Activated CD4-positive, alpha-beta T cell treated with anti-CD3 and anti-CD28 coated beads, Interleukin-2, amount 10 ng/mL, durations not matched to agents 24 days and 14 days (primary cell): ENCODE measurements around the gene STAT3. TPM values are rescaled to one million over a fixed set of nuclear protein-coding genes. Genes with fewer than 3 reads are reported as not detected.
"Not testable (repeated sequence)": the region's sequence is repeated elsewhere in the genome, so short reads cannot be mapped to it uniquely, and the experiment has no call there.

Source experiments
- DNase-seq: peaks from one replicate; pipeline ENCODE4 v3.0.0; 2022
- H3K27ac Mint-ChIP-seq: one replicate; pipeline ENCODE4 v1.8.0; 2022; ENCODE audit warnings: mild to moderate bottlenecking, mixed read lengths
- H3K27me3 Mint-ChIP-seq: one replicate; pipeline ENCODE4 v1.8.0; 2022; ENCODE audit warnings: mixed read lengths
- H3K36me3 Mint-ChIP-seq: one replicate; pipeline ENCODE4 v1.8.0; 2022; ENCODE audit warnings: low read depth, mild to moderate bottlenecking, mixed read lengths
- H3K4me1 Mint-ChIP-seq: one replicate; pipeline ENCODE4 v1.8.0; 2021; ENCODE audit warnings: mixed read lengths
- H3K4me3 Mint-ChIP-seq: one replicate; pipeline ENCODE4 v1.8.0; 2022; ENCODE audit warnings: mild to moderate bottlenecking, moderate library complexity, mixed read lengths
- H3K9me3 Mint-ChIP-seq: one replicate; pipeline ENCODE4 v1.8.0; 2021; ENCODE audit warnings: mixed read lengths
- intact Hi-C: fragments of 100-400 bp; cut with micrococcal nuclease; formaldehyde crosslinking; loops from one replicate; pipeline ENCODE4 v1.15.1; 2023
- total RNA-seq: library from RNA; stranded (reverse); gene quantifications from 2 replicates; pipeline ENCODE4 v1.2.3, GENCODE V29; 2022

Gene STAT3
- total RNA-seq, 1 donor from 2014 or later: 252 TPM

- H3K4me1 Mint-ChIP-seq: peaks cover 28% of the 10 kb centered on the region
- DNase-seq, H3K27ac Mint-ChIP-seq, H3K4me3 Mint-ChIP-seq, H3K36me3 Mint-ChIP-seq, H3K9me3 Mint-ChIP-seq, intact Hi-C loops: not testable (repeated sequence)
- H3K27me3 Mint-ChIP-seq: peaks cover 29% of the 10 kb centered on the region
Measured at GRCh38 chr17:42417981-42418380, 29.7 kb upstream of the STAT3 start.

- Mint-ChIP-seq H3K27me3 (peaks cover 11% of the 10 kb centered on the region), H3K9me3 (no peaks in the 10 kb centered on the region), H3K27ac (peak overlapping the region; percentile 81), H3K36me3 (no peaks in the 10 kb centered on the region), H3K4me1 (peaks cover 15% of the 10 kb centered on the region), H3K4me3 (peak overlapping the region; percentile 78)
- intact Hi-C loops: no loop called here
- peak; percentile 80 for DNase-seq
Measured at GRCh38 chr17:42414704-42415409, 26.6 kb upstream of the STAT3 start.

- intact Hi-C loops: no loop called here
- H3K4me1 Mint-ChIP-seq: peaks cover 10% of the 10 kb centered on the region
- H3K27ac Mint-ChIP-seq: no peak overlapping the region
- H3K27me3 Mint-ChIP-seq: peaks cover 7% of the 10 kb centered on the region
- H3K36me3 Mint-ChIP-seq: no peaks in the 10 kb centered on the region
- no peaks in the 10 kb centered on the region for H3K9me3 Mint-ChIP-seq
- H3K4me3 Mint-ChIP-seq: no peak overlapping the region
- DNase-seq: no peak
Measured at GRCh38 chr17:42413464-42414040, 25.3 kb upstream of the STAT3 start.

GRCh38 chr17:42411905-42412679 lies 23.9 kb upstream of the STAT3 start:
- H3K36me3 Mint-ChIP-seq: no peaks in the 10 kb centered on the region
- DNase-seq: no peak
- H3K27me3 Mint-ChIP-seq: peaks cover 7% of the 10 kb centered on the region
- no peaks in the 10 kb centered on the region for H3K9me3 Mint-ChIP-seq
- intact Hi-C loops: no loop called here
- no peak overlapping the region for H3K4me3 Mint-ChIP-seq
- peaks cover 14% of the 10 kb centered on the region for H3K4me1 Mint-ChIP-seq
- H3K27ac Mint-ChIP-seq: peak overlapping the region; percentile 49

- Mint-ChIP-seq H3K4me1 (peaks cover 14% of the 10 kb centered on the region), H3K4me3 (no peak overlapping the region), H3K36me3 (no peaks in the 10 kb centered on the region), H3K27me3 (peaks cover 7% of the 10 kb centered on the region), H3K27ac (no peak overlapping the region), H3K9me3 (no peaks in the 10 kb centered on the region)
- intact Hi-C loops: no loop called here
- DNase-seq: no peak
Measured at GRCh38 chr17:42411361-42411760, 23.1 kb upstream of the STAT3 start.

- no peak overlapping the region for H3K27ac Mint-ChIP-seq
- intact Hi-C loops: no loop called here
- no peaks in the 10 kb centered on the region for H3K9me3 Mint-ChIP-seq
- H3K27me3 Mint-ChIP-seq: peaks cover 7% of the 10 kb centered on the region
- H3K4me1 Mint-ChIP-seq: peaks cover 16% of the 10 kb centered on the region
- no peak for DNase-seq
- H3K4me3 Mint-ChIP-seq: no peak overlapping the region
- H3K36me3 Mint-ChIP-seq: no peaks in the 10 kb centered on the region
Measured at GRCh38 chr17:42410319-42410685, 22.1 kb upstream of the STAT3 start.

GRCh38 chr17:42409523-42410318 lies 21.5 kb upstream of the STAT3 start:
- DNase-seq: no peak
- H3K27ac Mint-ChIP-seq: no peak overlapping the region
- H3K36me3 Mint-ChIP-seq: no peaks in the 10 kb centered on the region
- intact Hi-C loops: no loop called here
- no peak overlapping the region for H3K4me3 Mint-ChIP-seq
- peaks cover 4% of the 10 kb centered on the region for H3K27me3 Mint-ChIP-seq
- H3K9me3 Mint-ChIP-seq: no peaks in the 10 kb centered on the region
- H3K4me1 Mint-ChIP-seq: peaks cover 10% of the 10 kb centered on the region

GRCh38 chr17:42408061-42408460 lies 19.8 kb upstream of the STAT3 start:
- Mint-ChIP-seq H3K27ac (no peak overlapping the region), H3K36me3 (no peaks in the 10 kb centered on the region), H3K4me3 (no peak overlapping the region), H3K4me1 (peaks cover 13% of the 10 kb centered on the region), H3K9me3 (no peaks in the 10 kb centered on the region), H3K27me3 (peaks cover 4% of the 10 kb centered on the region)
- no peak for DNase-seq
- intact Hi-C loops: no loop called here

- no peaks in the 10 kb centered on the region for H3K36me3 Mint-ChIP-seq
- no peak overlapping the region for H3K4me3 Mint-ChIP-seq
- peak; percentile 88 for DNase-seq
- peaks cover 16% of the 10 kb centered on the region for H3K4me1 Mint-ChIP-seq
- H3K27me3 Mint-ChIP-seq: peaks cover 4% of the 10 kb centered on the region
- intact Hi-C loops: loop anchor here (2.0 kb wide), 1 partner anchor 95 kb away; no protein-coding TSS in a partner anchor
- H3K27ac Mint-ChIP-seq: no peak overlapping the region
- no peaks in the 10 kb centered on the region for H3K9me3 Mint-ChIP-seq
Measured at GRCh38 chr17:42407289-42407836, 19.1 kb upstream of the STAT3 start.

- DNase-seq: no peak
- H3K36me3 Mint-ChIP-seq: no peaks in the 10 kb centered on the region
- intact Hi-C loops: loop anchor here (1.0 to 2.0 kb wide), 2 partner anchors 84 to 94 kb away; no protein-coding TSS in a partner anchor
- H3K4me1 Mint-ChIP-seq: peaks cover 19% of the 10 kb centered on the region
- no peak overlapping the region for H3K27ac Mint-ChIP-seq
- H3K27me3 Mint-ChIP-seq: peaks cover 4% of the 10 kb centered on the region
- H3K4me3 Mint-ChIP-seq: no peak overlapping the region
- no peaks in the 10 kb centered on the region for H3K9me3 Mint-ChIP-seq
Measured at GRCh38 chr17:42406615-42407288, 18.5 kb upstream of the STAT3 start.

GRCh38 chr17:42405963-42406495 lies 17.8 kb upstream of the STAT3 start:
- intact Hi-C loops: loop anchor here (1.0 to 2.0 kb wide), 2 partner anchors 84 to 93 kb away; no protein-coding TSS in a partner anchor
- peak; percentile 95 for DNase-seq
- peaks cover 21% of the 10 kb centered on the region for H3K4me1 Mint-ChIP-seq
- no peaks in the 10 kb centered on the region for H3K36me3 Mint-ChIP-seq
- no peaks in the 10 kb centered on the region for H3K9me3 Mint-ChIP-seq
- no peak overlapping the region for H3K4me3 Mint-ChIP-seq
- H3K27me3 Mint-ChIP-seq: peaks cover 4% of the 10 kb centered on the region
- H3K27ac Mint-ChIP-seq: no peak overlapping the region

GRCh38 chr17:42405076-42405475 lies 16.8 kb upstream of the STAT3 start:
- H3K9me3 Mint-ChIP-seq: no peaks in the 10 kb centered on the region
- H3K4me3 Mint-ChIP-seq: no peak overlapping the region
- H3K27ac Mint-ChIP-seq: no peak overlapping the region
- H3K36me3 Mint-ChIP-seq: no peaks in the 10 kb centered on the region
- peaks cover 1% of the 10 kb centered on the region for H3K27me3 Mint-ChIP-seq
- H3K4me1 Mint-ChIP-seq: peaks cover 26% of the 10 kb centered on the region
- intact Hi-C loops: no loop called here
- DNase-seq: no peak
